Bronchial epithelial cell (primary cell): ENCODE data around the gene PPP1R7. TPM values are rescaled to one million over a fixed set of nuclear protein-coding genes. Genes with fewer than 3 reads are reported as not detected.
A peak's percentile ranks its signal among the peaks of the same experiment; 100 is the strongest.

Experiments
- DNase-seq: peaks from one replicate; pipeline ENCODE4 v3.0.0-alpha.2; 2010; ENCODE audit warnings: low read depth
- FAIRE-seq: peaks from 2 replicates; lab custom pipeline; 2011; peaks lifted over from hg19 to GRCh38; lab: Jason Lieb, UNC
- H3K27me3 ChIP-seq: 2 replicates; pipeline ENCODE4 v1.5.1; 2011; ENCODE audit warnings: low read length; ENCODE audit not compliant: control insufficient read depth, insufficient read depth
- H3K36me3 ChIP-seq: 2 replicates; pipeline ENCODE4 v1.5.1; 2011; ENCODE audit warnings: low read length; ENCODE audit not compliant: control insufficient read depth, insufficient read depth
- H3K4me3 ChIP-seq: 2 replicates; pipeline ENCODE4 v1.5.1; 2011; ENCODE audit warnings: mild to moderate bottlenecking, low read depth, low read length, control low read depth
- total RNA-seq: library from RNA; depleted of rRNA; stranded (reverse); fragments of >200 nt; gene quantifications from 2 replicates; pipeline ENCODE4 v1.2.1, GENCODE V29; 2014
- TF ChIP-seq, protein P1 (sequence below): IDR thresholded peaks from 2 replicates; pipeline ENCODE4 v1.5.1; 2011; ENCODE audit warnings: mild to moderate bottlenecking, moderate library complexity, low read length, control low read depth, inconsistent platforms; ENCODE audit not compliant: insufficient read depth, severe bottlenecking

PPP1R7 gene
- total RNA-seq, 1 donor from 2014 or later: 32.4 TPM

DNA sequence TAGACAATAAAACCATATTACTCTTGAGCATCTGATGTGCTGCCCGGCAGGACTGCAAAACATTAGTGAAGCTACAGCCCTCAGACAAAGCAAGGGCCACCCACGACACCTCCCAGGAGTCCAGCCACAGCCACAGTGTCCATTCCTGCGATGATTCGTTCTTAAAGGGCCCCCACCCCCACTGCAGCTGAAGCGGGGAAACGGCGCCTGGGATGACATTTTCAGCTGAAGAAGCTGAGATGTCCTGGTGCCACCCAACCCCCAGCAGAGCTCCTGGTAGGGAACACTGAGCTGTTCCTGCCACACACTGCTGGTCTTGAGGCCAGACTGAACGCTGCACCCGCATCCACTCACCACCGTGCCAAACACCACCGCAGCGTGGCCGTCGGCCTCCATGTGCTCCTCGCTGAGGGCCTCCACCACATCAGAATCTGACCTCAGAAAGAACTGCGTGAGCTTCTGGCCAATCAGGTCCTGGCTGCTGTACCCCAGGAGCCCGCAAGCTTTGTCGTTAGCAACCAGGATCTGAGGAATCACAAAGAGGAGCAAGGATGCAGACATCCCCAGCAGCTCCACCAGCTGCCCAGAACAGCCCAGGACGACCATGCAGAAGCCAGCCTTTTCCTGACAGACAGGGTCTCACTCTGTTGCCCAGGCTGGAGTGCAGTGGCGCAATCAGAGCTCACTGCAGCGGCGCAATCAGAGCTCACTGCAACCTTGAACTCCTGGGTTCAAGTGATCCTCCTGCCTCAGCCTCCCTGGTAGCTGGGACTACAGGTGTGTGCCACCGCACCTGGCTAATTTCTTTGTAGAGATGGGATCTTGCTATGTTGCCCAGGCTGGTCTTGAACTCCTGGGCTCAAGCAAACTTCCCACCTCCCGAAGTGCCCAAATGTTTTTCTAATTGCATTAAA is 10.5 kb upstream of the PPP1R7 start:
- FAIRE-seq: no peak
- peaks cover 1% of the 10 kb centered on the region for H3K36me3 ChIP-seq
- DNase-seq: no peak
- H3K27me3 ChIP-seq: no peaks in the 10 kb centered on the region
- H3K4me3 ChIP-seq: no peak overlapping the region
- TF ChIP-seq, protein P1, sequence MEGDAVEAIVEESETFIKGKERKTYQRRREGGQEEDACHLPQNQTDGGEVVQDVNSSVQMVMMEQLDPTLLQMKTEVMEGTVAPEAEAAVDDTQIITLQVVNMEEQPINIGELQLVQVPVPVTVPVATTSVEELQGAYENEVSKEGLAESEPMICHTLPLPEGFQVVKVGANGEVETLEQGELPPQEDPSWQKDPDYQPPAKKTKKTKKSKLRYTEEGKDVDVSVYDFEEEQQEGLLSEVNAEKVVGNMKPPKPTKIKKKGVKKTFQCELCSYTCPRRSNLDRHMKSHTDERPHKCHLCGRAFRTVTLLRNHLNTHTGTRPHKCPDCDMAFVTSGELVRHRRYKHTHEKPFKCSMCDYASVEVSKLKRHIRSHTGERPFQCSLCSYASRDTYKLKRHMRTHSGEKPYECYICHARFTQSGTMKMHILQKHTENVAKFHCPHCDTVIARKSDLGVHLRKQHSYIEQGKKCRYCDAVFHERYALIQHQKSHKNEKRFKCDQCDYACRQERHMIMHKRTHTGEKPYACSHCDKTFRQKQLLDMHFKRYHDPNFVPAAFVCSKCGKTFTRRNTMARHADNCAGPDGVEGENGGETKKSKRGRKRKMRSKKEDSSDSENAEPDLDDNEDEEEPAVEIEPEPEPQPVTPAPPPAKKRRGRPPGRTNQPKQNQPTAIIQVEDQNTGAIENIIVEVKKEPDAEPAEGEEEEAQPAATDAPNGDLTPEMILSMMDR: no peak

DNA sequence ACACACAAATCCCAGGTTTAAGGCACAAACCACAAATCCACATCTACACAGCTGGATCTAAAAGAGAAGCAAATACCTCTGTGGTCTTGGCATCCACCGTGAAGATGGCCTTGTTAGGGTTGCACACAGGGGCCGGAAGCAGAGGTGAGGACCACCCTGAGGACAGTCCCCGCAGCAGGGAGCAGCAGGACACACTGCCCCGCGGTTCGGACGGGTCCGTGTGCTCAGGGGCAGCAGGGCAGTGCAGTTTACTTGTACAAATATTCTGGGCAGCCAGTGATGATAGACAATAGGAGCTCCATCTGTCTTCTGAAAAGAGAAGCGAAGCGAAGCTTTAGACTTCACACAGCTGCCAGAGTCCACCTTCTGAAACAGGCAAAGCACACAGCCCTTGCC is 9.8 kb upstream of the PPP1R7 start:
- H3K36me3 ChIP-seq: peaks cover 1% of the 10 kb centered on the region
- peak; percentile 7 for FAIRE-seq
- TF ChIP-seq, protein P1: no peak

GRCh38 chr2:241141214-241141770 is 9.0 kb upstream of the PPP1R7 start:
- DNase-seq (no peak), FAIRE-seq (no peak)
- Histone ChIP-seq H3K4me3 (no peak overlapping the region), H3K36me3 (peaks cover 1% of the 10 kb centered on the region), H3K27me3 (no peaks in the 10 kb centered on the region)
- TF ChIP-seq, protein P1: no peak

More for the DNA sequence above, 9.8 kb upstream of the PPP1R7 start:
- DNase-seq: no peak
- Histone ChIP-seq H3K27me3 (no peaks in the 10 kb centered on the region), H3K4me3 (no peak overlapping the region)

- Histone ChIP-seq H3K4me3 (no peak overlapping the region), H3K36me3 (peaks cover 1% of the 10 kb centered on the region), H3K27me3 (no peaks in the 10 kb centered on the region)
- no peak for FAIRE-seq
- no peak for DNase-seq
- TF ChIP-seq, protein P1: no peak
These were observed 8.2 kb upstream of the PPP1R7 start for GRCh38 chr2:241142063-241142462.

DNA sequence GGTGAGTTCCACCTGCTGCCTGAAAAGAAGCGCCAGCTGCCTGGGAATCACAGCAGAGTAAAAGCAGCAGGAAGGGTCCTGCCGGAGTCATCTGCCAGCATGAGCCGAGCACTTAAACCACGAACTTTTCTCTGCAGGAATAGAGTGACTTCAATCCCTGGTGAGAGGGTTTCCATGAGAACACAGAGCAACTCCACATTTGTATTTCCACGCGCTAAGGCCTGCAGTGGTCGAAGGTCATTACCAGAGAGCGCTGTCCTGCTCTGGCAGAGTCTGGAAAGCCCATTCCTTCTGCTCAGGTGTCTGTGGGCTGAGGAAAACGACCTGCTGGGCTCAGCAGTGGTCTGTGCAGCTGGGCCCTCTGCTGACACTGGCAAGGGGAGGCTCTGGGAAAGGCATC is 7.7 kb upstream of the PPP1R7 start:
- TF ChIP-seq, protein P1: no peak
- Histone ChIP-seq H3K27me3 (no peaks in the 10 kb centered on the region), H3K4me3 (no peak overlapping the region), H3K36me3 (peaks cover 1% of the 10 kb centered on the region)
- no peak for DNase-seq
- no peak for FAIRE-seq
